BLaER1 treated with 17β-estradiol and CSF1 and Interleukin-3, amounts not matched to agents 10 nM and 100 nM (cell line): ENCODE data around the gene FZD7.
A peak's percentile ranks its signal among the peaks of the same experiment; 100 is the strongest.

Source experiments
- H3K27ac ChIP-seq, 11 experiments: shearing (Covaris generic); formaldehyde crosslinking; 2 replicates each; pipeline ENCODE4 v1.8.1; 2022
- H3K27me3 ChIP-seq, 11 experiments: shearing (Covaris generic); formaldehyde crosslinking; 2 replicates each; pipeline ENCODE4 v1.8.1; 2022
- H3K36me3 ChIP-seq, 11 experiments: shearing (Covaris generic); formaldehyde crosslinking; 2 replicates each; pipeline ENCODE4 v1.8.1; 2022
- H3K4me1 ChIP-seq, 10 experiments: shearing (Covaris generic); formaldehyde crosslinking; 2 replicates each; pipeline ENCODE4 v1.8.1; 2022
- H3K4me2 ChIP-seq, 11 experiments: shearing (Covaris generic); formaldehyde crosslinking; 2 replicates each; pipeline ENCODE4 v1.8.1; 2022
- H3K4me3 ChIP-seq, 10 experiments: shearing (Covaris generic); formaldehyde crosslinking; 2 replicates each; pipeline ENCODE4 v1.8.1; 2022
- H3K9ac ChIP-seq, 11 experiments: shearing (Covaris generic); formaldehyde crosslinking; 2 replicates each; pipeline ENCODE4 v1.8.1; 2022
- H3K9me3 ChIP-seq, 11 experiments: shearing (Covaris generic); formaldehyde crosslinking; replicated peaks in 1 of 11; 2 replicates each; pipeline ENCODE4 v1.8.1; 2022
- H4K20me1 ChIP-seq, 11 experiments: shearing (Covaris generic); formaldehyde crosslinking; 2 replicates each; pipeline ENCODE4 v1.8.1; 2022
- Cebpa-rat ChIP-seq, 11 experiments: shearing (Covaris generic); IDR thresholded peaks; 2 replicates each; pipeline ENCODE4 v1.8.1; 2022

Gene FZD7

DNA sequence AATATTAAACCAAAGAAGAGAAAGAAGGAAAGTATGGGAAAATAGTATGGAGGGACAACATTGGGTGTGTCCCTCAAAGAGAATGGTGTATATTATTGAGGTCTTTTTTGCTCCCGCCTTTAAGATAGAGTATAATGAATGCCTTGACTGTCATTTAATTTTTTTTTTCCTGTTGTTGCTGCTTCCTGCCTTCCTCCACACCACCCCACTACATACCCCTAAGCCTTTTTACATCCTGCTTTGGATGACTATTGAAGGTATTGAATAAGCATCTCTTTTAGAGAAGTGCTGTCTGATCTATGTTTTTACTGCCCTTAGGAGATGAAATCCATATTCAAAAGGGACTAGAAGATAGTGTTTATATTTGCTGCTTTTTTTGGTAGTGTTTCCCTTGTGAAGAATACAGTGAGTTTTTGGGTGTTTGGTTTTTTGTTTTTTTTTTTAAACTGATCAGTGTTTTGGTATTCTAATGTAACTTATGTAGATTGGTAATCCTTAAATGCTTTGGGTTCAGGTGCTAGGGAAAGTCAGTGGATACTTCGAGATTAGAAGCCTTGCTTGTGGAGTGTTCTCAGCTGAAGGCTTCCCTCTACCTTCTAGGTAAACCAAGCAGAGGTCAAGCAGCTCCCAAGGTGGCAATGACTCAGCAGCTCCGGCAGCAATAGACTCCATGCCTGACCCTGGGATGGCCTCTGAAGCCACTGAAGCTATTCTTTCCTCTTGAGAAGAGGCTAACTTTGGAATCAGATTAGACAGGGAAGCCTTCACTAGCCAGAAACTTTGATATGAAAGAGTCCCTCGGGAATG lies 5.0 kb downstream of the FZD7 start:
- no peaks in the 10 kb centered on the region for H3K9me3 ChIP-seq
- H3K27ac ChIP-seq = no peak overlapping the region
- peaks cover 10 to 28% (median 18%) of the 10 kb centered on the region in 11 experiments; a peak in 17 of 22 replicates for H4K20me1 ChIP-seq
- H3K36me3 ChIP-seq = no peaks in the 10 kb centered on the region
- peaks cover 11 to 43% (median 21%) of the 10 kb centered on the region in 10 experiments for H3K4me1 ChIP-seq
- H3K4me2 ChIP-seq = peak overlapping the region in 3 of 11 experiments; percentile 7 to 29 (median 13); a peak in 2 of 22 replicates
- peaks cover 17 to 43% (median 37%) of the 10 kb centered on the region in 11 experiments for H3K27me3 ChIP-seq
- no peak overlapping the region for H3K9ac ChIP-seq
- no peak for TF ChIP-seq Cebpa-rat (IDR thresholded peaks at IDR 0.05)
- H3K4me3 ChIP-seq = no peak overlapping the region

DNA sequence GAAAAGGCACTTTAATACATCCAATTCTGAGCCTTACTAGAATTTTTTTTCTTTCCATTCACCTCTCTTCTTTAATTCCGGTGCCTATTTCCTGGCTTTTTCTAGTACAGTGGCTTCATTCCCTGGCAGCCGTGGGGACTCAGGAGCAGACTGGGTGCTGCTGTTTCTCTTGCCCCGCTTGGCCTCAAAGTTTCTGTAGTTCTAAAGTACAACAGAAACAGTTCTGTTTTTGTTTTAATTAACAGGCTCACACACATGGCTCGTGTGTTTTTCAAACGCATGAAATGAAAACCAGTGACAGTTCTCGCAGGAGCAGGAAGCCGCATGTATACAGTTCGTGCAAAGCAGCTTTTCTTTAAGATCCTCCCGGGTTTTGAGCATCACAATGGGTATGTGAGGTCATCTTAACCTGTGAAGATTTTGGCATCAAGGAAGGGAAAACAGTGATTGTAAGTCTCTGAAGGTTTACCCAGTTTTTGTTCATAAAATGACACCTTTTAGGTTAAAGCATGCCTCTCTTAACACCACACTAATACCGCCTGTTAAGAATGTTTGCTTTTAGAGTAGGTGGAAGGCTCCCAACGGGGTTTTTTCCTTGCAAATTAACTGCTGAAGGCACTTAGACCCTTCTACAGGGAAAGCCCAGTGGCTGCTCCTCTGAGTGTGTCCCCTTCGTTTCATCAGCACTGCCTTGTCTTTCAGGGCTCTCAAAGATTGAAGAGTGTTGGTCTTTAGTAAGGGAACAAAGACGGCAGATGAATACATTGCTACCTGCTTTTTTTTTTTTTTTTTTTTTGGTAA lies 5.8 kb downstream of the FZD7 start:
- Histone ChIP-seq H3K4me1 (peaks cover 10 to 46% (median 18%) of the 10 kb centered on the region in 10 experiments), H3K9me3 (no peaks in the 10 kb centered on the region), H3K9ac (no peak overlapping the region), H3K36me3 (no peaks in the 10 kb centered on the region), H3K27ac (no peak overlapping the region), H3K27me3 (peaks cover 17 to 36% (median 33%) of the 10 kb centered on the region in 11 experiments), H4K20me1 (peaks cover 10 to 26% (median 15%) of the 10 kb centered on the region in 11 experiments; a peak in 17 of 22 replicates), H3K4me3 (no peak overlapping the region), H3K4me2 (peak overlapping the region in 3 of 11 experiments; percentile 7 to 29 (median 13); a peak in 2 of 22 replicates)
- no peak for TF ChIP-seq Cebpa-rat (IDR thresholded peaks at IDR 0.05)

DNA sequence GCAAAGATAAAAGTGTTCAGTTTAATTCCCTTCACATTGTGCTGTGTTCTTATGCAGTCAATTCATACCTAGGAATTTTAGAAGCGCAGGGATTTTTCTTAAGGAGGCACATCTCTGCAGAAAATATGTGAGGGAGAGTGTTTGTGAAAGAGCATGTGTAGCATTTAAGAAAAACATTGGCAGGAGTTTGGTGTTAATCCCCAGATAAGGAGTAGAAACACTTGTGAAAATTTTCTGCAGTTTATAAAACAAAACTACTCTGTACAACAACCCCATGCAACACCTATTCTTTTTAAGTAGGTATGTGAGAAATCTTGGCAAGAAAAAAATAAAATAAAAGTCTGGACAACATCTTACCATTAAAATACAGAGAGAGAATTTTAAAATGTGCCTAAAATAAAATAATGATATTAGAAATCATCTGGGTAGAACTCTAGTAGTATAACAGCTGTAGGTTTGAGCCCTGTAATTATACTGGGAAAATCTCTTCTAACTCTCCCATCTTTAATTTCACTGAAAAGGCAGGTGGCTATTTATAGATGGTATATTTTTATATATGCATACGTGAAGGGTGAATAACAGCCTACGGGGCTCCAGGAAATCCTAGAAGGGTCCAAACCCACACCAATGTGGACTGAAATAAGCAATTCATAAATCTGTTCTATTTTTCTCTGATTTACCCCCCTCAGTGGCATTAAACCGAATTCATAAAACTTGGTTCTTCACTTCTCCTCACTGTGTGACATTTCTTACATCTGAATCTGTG lies 6.6 kb downstream of the FZD7 start:
- peak overlapping the region in 1 of 11 experiments; percentile 6; a peak in 1 of 22 replicates for H3K4me2 ChIP-seq
- H3K27ac ChIP-seq = no peak overlapping the region
- peaks cover 2 to 40% (median 10%) of the 10 kb centered on the region in 10 experiments for H3K4me1 ChIP-seq
- no peak overlapping the region for H3K9ac ChIP-seq
- H3K9me3 ChIP-seq = no peaks in the 10 kb centered on the region
- peaks cover 3 to 18% (median 8%) of the 10 kb centered on the region in 11 experiments; a peak in 17 of 22 replicates for H4K20me1 ChIP-seq
- no peak for TF ChIP-seq Cebpa-rat (IDR thresholded peaks at IDR 0.05)
- H3K4me3 ChIP-seq = no peak overlapping the region
- no peaks in the 10 kb centered on the region for H3K36me3 ChIP-seq
- H3K27me3 ChIP-seq = peaks cover 14 to 29% (median 25%) of the 10 kb centered on the region in 11 experiments

DNA sequence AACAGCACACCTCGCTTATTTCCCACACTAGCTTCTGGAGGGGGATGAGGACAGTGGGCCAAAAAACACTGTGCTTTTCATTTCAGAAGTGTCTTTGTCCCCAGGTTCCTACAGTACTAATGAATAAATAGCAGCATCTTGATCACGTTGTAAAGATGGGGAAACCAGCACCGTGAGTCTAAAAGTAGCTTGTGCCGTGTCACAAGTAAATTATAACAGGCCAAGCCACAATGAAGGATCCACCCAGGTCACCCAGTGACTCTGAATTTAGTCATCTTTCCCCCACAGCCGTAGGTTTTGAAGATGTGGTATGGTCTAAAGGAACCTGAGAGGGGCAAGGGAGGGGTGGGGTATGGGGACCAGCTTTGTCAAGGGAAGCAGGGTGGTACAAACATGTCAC lies 8.8 kb downstream of the FZD7 start:
- Histone ChIP-seq H3K9me3 (no peaks in the 10 kb centered on the region), H3K27me3 (peaks cover 0 to 7% (median 4%) of the 10 kb centered on the region in 11 experiments; a peak in 9 of 22 replicates), H3K9ac (no peak overlapping the region), H4K20me1 (no peaks in the 10 kb centered on the region), H3K27ac (no peak overlapping the region), H3K4me3 (no peak overlapping the region), H3K4me1 (peaks cover 0 to 18% (median 6%) of the 10 kb centered on the region in 10 experiments; a peak in 9 of 20 replicates), H3K4me2 (no peak overlapping the region), H3K36me3 (no peaks in the 10 kb centered on the region)
- no peak for TF ChIP-seq Cebpa-rat (IDR thresholded peaks at IDR 0.05)

DNA sequence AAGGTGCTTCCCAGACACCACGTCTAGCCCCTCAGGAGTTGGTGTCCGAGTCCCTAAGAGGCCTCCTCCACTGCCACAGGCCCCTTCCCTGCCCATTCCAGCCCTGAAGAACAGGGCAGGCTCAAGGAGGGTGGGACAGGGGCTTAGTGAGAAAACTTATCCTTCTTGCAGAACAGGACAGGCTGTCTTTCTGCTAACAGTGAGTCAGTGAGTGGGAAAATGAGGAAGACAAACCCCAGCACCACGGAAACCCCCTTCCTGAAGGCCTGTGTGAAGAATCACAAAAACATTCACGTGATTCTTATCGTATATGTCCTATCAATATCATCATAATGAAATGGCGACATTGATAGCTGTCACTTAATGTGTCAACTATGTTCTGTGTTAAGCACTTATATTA lies 9.8 kb downstream of the FZD7 start:
- H3K4me2 ChIP-seq = peak overlapping the region in 3 of 11 experiments; percentile 33 to 57 (median 36); a peak in 6 of 22 replicates
- no peaks in the 10 kb centered on the region for H4K20me1 ChIP-seq
- H3K4me1 ChIP-seq = peaks cover 0 to 13% (median 6%) of the 10 kb centered on the region in 10 experiments; a peak in 9 of 20 replicates
- peaks cover 0 to 4% (median 0%) of the 10 kb centered on the region in 11 experiments; a peak in 3 of 22 replicates for H3K27me3 ChIP-seq
- no peak overlapping the region for H3K9ac ChIP-seq
- H3K4me3 ChIP-seq = no peak overlapping the region
- TF ChIP-seq Cebpa-rat (IDR thresholded peaks at IDR 0.05) = no peak
- no peaks in the 10 kb centered on the region for H3K36me3 ChIP-seq
- no peaks in the 10 kb centered on the region for H3K9me3 ChIP-seq
- no peak overlapping the region for H3K27ac ChIP-seq

DNA sequence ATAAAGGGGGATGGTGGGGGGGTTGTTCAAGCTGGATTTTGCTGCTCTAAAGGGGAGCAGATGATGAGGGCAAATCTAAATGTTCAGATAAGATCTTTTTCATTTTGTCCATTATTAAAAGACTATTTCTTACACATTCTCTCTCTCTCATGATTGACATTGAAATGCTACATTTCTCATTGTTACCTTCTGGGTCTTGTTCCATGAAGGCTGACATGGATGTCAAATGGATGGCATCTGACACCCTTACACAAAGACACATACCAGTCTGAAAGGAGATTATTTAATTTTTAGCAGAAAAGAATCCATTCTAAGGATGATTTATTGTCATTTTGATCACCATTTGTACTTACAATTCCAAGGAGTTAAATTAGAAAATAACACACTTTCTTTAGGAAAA lies 11.1 kb downstream of the FZD7 start:
- TF ChIP-seq Cebpa-rat (IDR thresholded peaks at IDR 0.05) = no peak
- no peak overlapping the region for H3K27ac ChIP-seq
- H3K4me1 ChIP-seq = peaks cover 0 to 9% (median 3%) of the 10 kb centered on the region in 10 experiments; a peak in 9 of 20 replicates
- H4K20me1 ChIP-seq = no peaks in the 10 kb centered on the region
- H3K4me2 ChIP-seq = no peak overlapping the region
- H3K9ac ChIP-seq = no peak overlapping the region
- no peaks in the 10 kb centered on the region for H3K36me3 ChIP-seq
- H3K9me3 ChIP-seq = no peaks in the 10 kb centered on the region
- no peaks in the 10 kb centered on the region for H3K27me3 ChIP-seq
- H3K4me3 ChIP-seq = no peak overlapping the region

DNA sequence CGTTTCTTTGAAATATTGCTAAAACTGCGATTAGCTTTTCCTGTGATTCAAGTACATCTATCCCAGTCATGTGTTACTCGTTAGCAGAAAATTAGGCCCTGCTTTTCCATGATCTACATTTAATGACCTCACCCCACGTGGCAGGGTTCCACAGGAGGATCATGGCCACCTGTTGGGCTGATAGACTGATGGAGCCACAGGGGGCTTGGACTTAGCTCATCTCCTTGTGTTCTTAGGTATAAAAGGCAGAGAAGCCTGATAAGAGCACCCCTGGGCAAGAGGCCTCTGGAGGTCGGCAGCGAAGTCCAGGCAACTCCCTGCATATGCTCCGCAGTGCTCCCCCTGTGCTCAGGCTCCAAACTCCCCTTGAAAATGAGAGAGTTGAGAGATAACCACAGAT lies 12.9 kb downstream of the FZD7 start:
- Histone ChIP-seq H3K9ac (no peak overlapping the region), H3K27me3 (no peaks in the 10 kb centered on the region), H3K4me2 (no peak overlapping the region), H3K27ac (no peak overlapping the region), H3K4me1 (peaks cover 0 to 9% (median 0%) of the 10 kb centered on the region in 10 experiments; a peak in 7 of 20 replicates), H3K36me3 (no peaks in the 10 kb centered on the region), H3K4me3 (no peak overlapping the region), H4K20me1 (no peaks in the 10 kb centered on the region), H3K9me3 (no peaks in the 10 kb centered on the region)
- no peak for TF ChIP-seq Cebpa-rat (IDR thresholded peaks at IDR 0.05)

DNA sequence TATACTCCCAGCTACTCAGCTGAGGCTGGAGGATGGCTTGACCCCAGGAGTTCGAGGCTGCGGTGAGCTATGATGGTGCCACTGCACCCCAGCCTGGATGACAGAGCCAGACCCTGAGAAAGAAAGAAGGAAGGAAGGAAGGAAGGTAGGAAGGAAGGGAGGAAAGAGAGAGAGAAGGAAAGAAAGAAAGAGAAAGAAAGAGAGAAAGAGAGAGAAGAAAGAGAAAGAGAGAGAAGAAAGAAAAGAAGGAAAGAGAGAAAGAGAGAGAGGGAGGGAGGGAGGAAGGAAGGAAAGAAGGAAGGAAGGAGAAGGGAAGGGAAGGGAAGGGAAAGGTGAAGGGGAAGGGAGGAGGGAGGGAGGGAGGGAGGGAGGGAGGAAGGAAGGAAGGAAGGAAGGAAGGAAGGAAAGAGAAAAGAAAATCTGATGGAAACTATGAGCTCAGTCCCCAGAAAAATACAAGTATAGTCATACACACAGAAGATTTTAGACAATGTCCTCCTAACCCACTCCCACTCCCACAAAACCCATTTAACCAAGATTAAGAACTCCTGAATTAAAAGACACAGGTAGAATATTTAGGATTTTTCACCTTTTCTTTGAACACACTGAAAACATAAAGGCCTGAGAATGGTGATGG lies 15.6 kb downstream of the FZD7 start:
- Histone ChIP-seq H3K27me3 (no peaks in the 10 kb centered on the region), H3K9ac (no peak overlapping the region), H3K9me3 (no peaks in the 10 kb centered on the region), H3K4me3 (no peak overlapping the region), H3K27ac (no peak overlapping the region), H3K4me1 (no peaks in the 10 kb centered on the region), H3K36me3 (no peaks in the 10 kb centered on the region), H3K4me2 (no peak overlapping the region), H4K20me1 (no peaks in the 10 kb centered on the region)
- TF ChIP-seq Cebpa-rat (IDR thresholded peaks at IDR 0.05) = no peak
